ENCODE data around the gene LSM14A. TPM values are rescaled to one million over a fixed set of nuclear protein-coding genes. Genes with fewer than 3 reads are reported as not detected.
"Not testable (repeated sequence)": the region's sequence is repeated elsewhere in the genome, so short reads cannot be mapped to it uniquely, and the experiment has no call there.

The LSM14A gene
- total RNA-seq, 2 experiments from 2014 or later: 87.9 to 102 TPM

- H3K9me3 Mint-ChIP-seq: no peaks in the 10 kb centered on the region
- H3K4me3 Mint-ChIP-seq: peak overlapping the region; percentile 94
- H3K36me3 Mint-ChIP-seq (ENCODE audit: low read depth): no peaks in the 10 kb centered on the region
- H3K27me3 Mint-ChIP-seq (ENCODE audit: low read depth): no peaks in the 10 kb centered on the region
- H3K4me1 Mint-ChIP-seq (ENCODE audit: low read depth): peaks cover 5% of the 10 kb centered on the region
- no peak overlapping the region for H3K27ac Mint-ChIP-seq
- intact Hi-C loops (cut with micrococcal nuclease): no loop called here
- CTCF ChIA-PET: interaction anchor here (0.6 to 1.3 kb wide), 3 partner anchors 10 to 93 kb away, joined by 3 to 6 read pairs (median 3); no protein-coding TSS in a partner anchor
- no peak for DNase-seq
Measured at GRCh38 chr19:34135821-34136611, 36.3 kb upstream of the LSM14A start.

- no peaks in the 10 kb centered on the region for H3K27me3 Mint-ChIP-seq (ENCODE audit: low read depth)
- no peaks in the 10 kb centered on the region for H3K36me3 Mint-ChIP-seq (ENCODE audit: low read depth)
- CTCF ChIA-PET: no interaction called here
- intact Hi-C loops (cut with micrococcal nuclease): no loop called here
- H3K4me3 Mint-ChIP-seq: no peak overlapping the region
- DNase-seq: no peak
- no peaks in the 10 kb centered on the region for H3K4me1 Mint-ChIP-seq (ENCODE audit: low read depth)
- H3K9me3 Mint-ChIP-seq: no peaks in the 10 kb centered on the region
- no peak overlapping the region for H3K27ac Mint-ChIP-seq
Measured at GRCh38 chr19:34141025-34141424, 31.3 kb upstream of the LSM14A start.

GRCh38 chr19:34142440-34142839, 29.9 kb upstream of the LSM14A start:
- Mint-ChIP-seq H3K9me3 (no peaks in the 10 kb centered on the region), H3K27ac (no peak overlapping the region), H3K4me1 (ENCODE audit: low read depth) (no peaks in the 10 kb centered on the region), H3K36me3 (ENCODE audit: low read depth) (no peaks in the 10 kb centered on the region), H3K4me3 (no peak overlapping the region), H3K27me3 (ENCODE audit: low read depth) (no peaks in the 10 kb centered on the region)
- CTCF ChIA-PET: interaction anchor here (0.7 to 1.1 kb wide), 5 partner anchors 21 to 1017 kb away, joined by 3 to 4 read pairs (median 3); no protein-coding TSS in a partner anchor
- intact Hi-C loops (cut with micrococcal nuclease): no loop called here
- DNase-seq: no peak

- DNase-seq: peak; percentile 70
- H3K9me3 Mint-ChIP-seq: no peaks in the 10 kb centered on the region
- H3K36me3 Mint-ChIP-seq (ENCODE audit: low read depth): no peaks in the 10 kb centered on the region
- no peaks in the 10 kb centered on the region for H3K4me1 Mint-ChIP-seq (ENCODE audit: low read depth)
- H3K27ac Mint-ChIP-seq: no peak overlapping the region
- intact Hi-C loops (cut with micrococcal nuclease): loop anchor here (1.0 kb wide), 4 partner anchors 24 to 367 kb away; no protein-coding TSS in a partner anchor
- no peak overlapping the region for H3K4me3 Mint-ChIP-seq
- CTCF ChIA-PET: interaction anchor here (0.6 to 6.6 kb wide), 18 partner anchors 9 to 368 kb away, joined by 3 to 44 read pairs (median 3); partner anchors contain the start of gene KCTD15
- no peaks in the 10 kb centered on the region for H3K27me3 Mint-ChIP-seq (ENCODE audit: low read depth)
Measured at GRCh38 chr19:34145741-34146202, 26.5 kb upstream of the LSM14A start.

- CTCF ChIA-PET: interaction anchor here (6.6 kb wide), 1 partner anchor 29 kb away, joined by 44 read pairs; no protein-coding TSS in a partner anchor
- intact Hi-C loops (cut with micrococcal nuclease): no loop called here
- Mint-ChIP-seq H3K36me3 (ENCODE audit: low read depth) (no peaks in the 10 kb centered on the region), H3K4me3 (no peak overlapping the region), H3K4me1 (ENCODE audit: low read depth) (no peaks in the 10 kb centered on the region), H3K9me3 (no peaks in the 10 kb centered on the region), H3K27me3 (ENCODE audit: low read depth) (no peaks in the 10 kb centered on the region), H3K27ac (no peak overlapping the region)
- no peak for DNase-seq
Measured at GRCh38 chr19:34148658-34149185, 23.6 kb upstream of the LSM14A start.

- H3K27ac Mint-ChIP-seq: no peak overlapping the region
- no peak for DNase-seq
- H3K4me1 Mint-ChIP-seq (ENCODE audit: low read depth): no peaks in the 10 kb centered on the region
- H3K36me3 Mint-ChIP-seq (ENCODE audit: low read depth): no peaks in the 10 kb centered on the region
- CTCF ChIA-PET: interaction anchor here (6.6 kb wide), 1 partner anchor 30 kb away, joined by 44 read pairs; no protein-coding TSS in a partner anchor
- no peak overlapping the region for H3K4me3 Mint-ChIP-seq
- H3K9me3 Mint-ChIP-seq: no peaks in the 10 kb centered on the region
- no peaks in the 10 kb centered on the region for H3K27me3 Mint-ChIP-seq (ENCODE audit: low read depth)
- intact Hi-C loops (cut with micrococcal nuclease): no loop called here
Measured at GRCh38 chr19:34149873-34150272, 22.4 kb upstream of the LSM14A start.

GRCh38 chr19:34150558-34150957, 21.7 kb upstream of the LSM14A start:
- no peak overlapping the region for H3K4me3 Mint-ChIP-seq
- H3K36me3 Mint-ChIP-seq (ENCODE audit: low read depth): no peaks in the 10 kb centered on the region
- H3K9me3 Mint-ChIP-seq: no peaks in the 10 kb centered on the region
- DNase-seq: no peak
- CTCF ChIA-PET: interaction anchor here (1.0 kb wide), 1 partner anchor 371 kb away, joined by 3 read pairs; no protein-coding TSS in a partner anchor
- no peaks in the 10 kb centered on the region for H3K27me3 Mint-ChIP-seq (ENCODE audit: low read depth)
- no peak overlapping the region for H3K27ac Mint-ChIP-seq
- H3K4me1 Mint-ChIP-seq (ENCODE audit: low read depth): no peaks in the 10 kb centered on the region
- intact Hi-C loops (cut with micrococcal nuclease): no loop called here

- H3K27ac Mint-ChIP-seq: no peak overlapping the region
- no peaks in the 10 kb centered on the region for H3K9me3 Mint-ChIP-seq
- CTCF ChIA-PET: interaction anchor here (1.0 kb wide), 1 partner anchor 372 kb away, joined by 3 read pairs; no protein-coding TSS in a partner anchor
- no peaks in the 10 kb centered on the region for H3K27me3 Mint-ChIP-seq (ENCODE audit: low read depth)
- DNase-seq: no peak
- intact Hi-C loops (cut with micrococcal nuclease): no loop called here
- H3K4me1 Mint-ChIP-seq (ENCODE audit: low read depth): no peaks in the 10 kb centered on the region
- no peak overlapping the region for H3K4me3 Mint-ChIP-seq
- no peaks in the 10 kb centered on the region for H3K36me3 Mint-ChIP-seq (ENCODE audit: low read depth)
Measured at GRCh38 chr19:34151439-34151838, 20.9 kb upstream of the LSM14A start.

- Mint-ChIP-seq H3K4me3 (no peak overlapping the region), H3K4me1 (ENCODE audit: low read depth) (no peaks in the 10 kb centered on the region), H3K27ac (no peak overlapping the region), H3K27me3 (ENCODE audit: low read depth) (no peaks in the 10 kb centered on the region), H3K36me3 (ENCODE audit: low read depth) (no peaks in the 10 kb centered on the region), H3K9me3 (no peaks in the 10 kb centered on the region)
- DNase-seq: no peak
- intact Hi-C loops (cut with micrococcal nuclease): no loop called here
- CTCF ChIA-PET: interaction anchor here (0.6 kb wide), 1 partner anchor 33 kb away, joined by 3 read pairs; no protein-coding TSS in a partner anchor
Measured at GRCh38 chr19:34154401-34154800, 17.9 kb upstream of the LSM14A start.

GRCh38 chr19:34155686-34156085, 16.6 kb upstream of the LSM14A start:
- intact Hi-C loops (cut with micrococcal nuclease): no loop called here
- Mint-ChIP-seq H3K4me1 (ENCODE audit: low read depth) (no peaks in the 10 kb centered on the region), H3K27ac (no peak overlapping the region), H3K36me3 (ENCODE audit: low read depth) (no peaks in the 10 kb centered on the region), H3K4me3 (no peak overlapping the region), H3K27me3 (ENCODE audit: low read depth) (no peaks in the 10 kb centered on the region), H3K9me3 (no peaks in the 10 kb centered on the region)
- DNase-seq: no peak
- CTCF ChIA-PET: no interaction called here

- DNase-seq; intact Hi-C loops (cut with micrococcal nuclease); H3K9me3 Mint-ChIP-seq; CTCF ChIA-PET; H3K27me3 Mint-ChIP-seq (ENCODE audit: low read depth); H3K4me1 Mint-ChIP-seq (ENCODE audit: low read depth); H3K27ac Mint-ChIP-seq; H3K36me3 Mint-ChIP-seq (ENCODE audit: low read depth); H3K4me3 Mint-ChIP-seq: not testable (repeated sequence)
Measured at GRCh38 chr19:34158966-34159365, 13.3 kb upstream of the LSM14A start.

- CTCF ChIA-PET: interaction anchor here (0.7 kb wide), 1 partner anchor 48 kb away, joined by 3 read pairs; no protein-coding TSS in a partner anchor
- H3K27me3 Mint-ChIP-seq (ENCODE audit: low read depth); H3K27ac Mint-ChIP-seq; H3K9me3 Mint-ChIP-seq; H3K4me1 Mint-ChIP-seq (ENCODE audit: low read depth); intact Hi-C loops (cut with micrococcal nuclease); H3K4me3 Mint-ChIP-seq; H3K36me3 Mint-ChIP-seq (ENCODE audit: low read depth); DNase-seq: not testable (repeated sequence)
Measured at GRCh38 chr19:34159541-34159940, 12.8 kb upstream of the LSM14A start.

Data from activated naive CD4-positive, alpha-beta T cell treated with anti-CD3 and anti-CD28 coated beads for 36 hours (primary cell).